ENCODE measurements around the gene PLEKHO1.

PLEKHO1 gene

DNA sequence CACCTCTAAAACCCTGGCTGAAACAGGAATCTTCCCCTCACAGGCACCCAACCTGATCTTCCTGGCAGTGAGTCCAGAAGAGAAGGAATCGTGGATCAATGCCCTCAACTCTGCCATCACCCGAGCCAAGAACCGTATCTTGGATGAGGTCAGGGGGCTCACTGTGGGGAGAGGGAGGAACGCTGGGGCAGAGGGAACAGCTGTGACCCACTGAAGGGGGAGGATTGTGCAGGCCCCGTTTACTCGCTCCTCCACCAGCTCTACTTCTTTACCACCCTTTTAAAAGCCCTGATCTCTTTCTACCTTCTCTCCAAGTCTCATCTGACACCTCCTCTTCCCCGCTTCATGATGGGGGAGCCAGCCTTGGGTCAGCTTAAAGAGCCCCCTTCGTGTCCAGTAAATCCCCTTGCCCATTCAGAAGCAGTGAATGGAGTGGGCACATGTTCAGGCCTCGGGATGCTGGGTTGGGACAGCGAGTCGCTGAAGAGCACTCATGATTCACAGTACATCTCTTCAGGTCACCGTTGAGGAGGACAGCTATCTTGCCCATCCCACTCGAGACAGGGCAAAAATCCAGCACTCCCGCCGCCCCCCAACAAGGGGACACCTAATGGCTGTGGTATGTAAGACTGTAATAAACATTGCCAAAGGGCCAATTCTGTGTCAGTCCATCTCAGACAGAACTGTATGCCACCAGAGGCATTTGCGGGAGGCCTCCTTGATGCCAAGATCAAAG is 7.3 kb downstream of the PLEKHO1 start:
- no peaks in the 10 kb centered on the region for H3K27me3 ChIP-seq (ENCODE audit: control insufficient read depth, insufficient read depth, low read length)
- H3K27ac ChIP-seq: no peak overlapping the region
- no peak overlapping the region for H3K4me3 ChIP-seq (ENCODE audit: low read depth, low read length)
- no peaks in the 10 kb centered on the region for H3K79me2 ChIP-seq
- no peak overlapping the region for H2AFZ ChIP-seq
- H3K4me2 ChIP-seq (ENCODE audit: low read length): no peak overlapping the region
- no peak overlapping the region for H3K9ac ChIP-seq
- H3K4me1 ChIP-seq: no peaks in the 10 kb centered on the region
- TF ChIP-seq, protein P1, sequence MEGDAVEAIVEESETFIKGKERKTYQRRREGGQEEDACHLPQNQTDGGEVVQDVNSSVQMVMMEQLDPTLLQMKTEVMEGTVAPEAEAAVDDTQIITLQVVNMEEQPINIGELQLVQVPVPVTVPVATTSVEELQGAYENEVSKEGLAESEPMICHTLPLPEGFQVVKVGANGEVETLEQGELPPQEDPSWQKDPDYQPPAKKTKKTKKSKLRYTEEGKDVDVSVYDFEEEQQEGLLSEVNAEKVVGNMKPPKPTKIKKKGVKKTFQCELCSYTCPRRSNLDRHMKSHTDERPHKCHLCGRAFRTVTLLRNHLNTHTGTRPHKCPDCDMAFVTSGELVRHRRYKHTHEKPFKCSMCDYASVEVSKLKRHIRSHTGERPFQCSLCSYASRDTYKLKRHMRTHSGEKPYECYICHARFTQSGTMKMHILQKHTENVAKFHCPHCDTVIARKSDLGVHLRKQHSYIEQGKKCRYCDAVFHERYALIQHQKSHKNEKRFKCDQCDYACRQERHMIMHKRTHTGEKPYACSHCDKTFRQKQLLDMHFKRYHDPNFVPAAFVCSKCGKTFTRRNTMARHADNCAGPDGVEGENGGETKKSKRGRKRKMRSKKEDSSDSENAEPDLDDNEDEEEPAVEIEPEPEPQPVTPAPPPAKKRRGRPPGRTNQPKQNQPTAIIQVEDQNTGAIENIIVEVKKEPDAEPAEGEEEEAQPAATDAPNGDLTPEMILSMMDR (IDR thresholded peaks at IDR 0.05): no peak
- H3K9me3 ChIP-seq (ENCODE audit: control insufficient read depth, low read length): no peaks in the 10 kb centered on the region
- H3K36me3 ChIP-seq (ENCODE audit: control insufficient read depth, insufficient read depth, low read length): no peaks in the 10 kb centered on the region

DNA sequence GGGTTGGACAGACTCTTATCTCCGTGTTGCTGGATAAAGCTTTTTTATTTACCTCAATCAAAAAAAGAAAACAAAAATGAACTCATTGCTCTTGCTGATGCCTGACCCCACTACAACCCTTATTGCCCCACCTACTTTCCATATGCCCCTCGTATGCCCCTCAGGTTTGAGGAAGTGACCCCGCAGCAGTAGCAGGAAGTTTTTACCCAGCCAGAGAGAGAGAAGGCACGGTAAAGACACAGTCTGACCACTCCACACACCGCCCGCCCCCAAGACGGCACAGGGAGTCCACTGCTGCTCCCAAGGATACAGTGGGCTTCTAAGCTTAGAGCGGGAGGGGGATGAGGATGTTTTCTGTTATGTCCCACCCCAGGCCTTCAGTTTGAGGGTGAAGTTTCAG is 9.8 kb downstream of the PLEKHO1 start:
- TF ChIP-seq, protein P1 (IDR thresholded peaks at IDR 0.05): no peak
- no peaks in the 10 kb centered on the region for H3K9me3 ChIP-seq (ENCODE audit: control insufficient read depth, low read length)
- no peak overlapping the region for H3K4me2 ChIP-seq (ENCODE audit: low read length)
- H3K27ac ChIP-seq: peak overlapping the region; percentile 24
- H3K4me3 ChIP-seq (ENCODE audit: low read depth, low read length): no peak overlapping the region
- no peaks in the 10 kb centered on the region for H3K36me3 ChIP-seq (ENCODE audit: control insufficient read depth, insufficient read depth, low read length)
- no peak overlapping the region for H3K9ac ChIP-seq
- H3K27me3 ChIP-seq (ENCODE audit: control insufficient read depth, insufficient read depth, low read length): no peaks in the 10 kb centered on the region
- H2AFZ ChIP-seq: no peak overlapping the region
- H3K4me1 ChIP-seq: no peaks in the 10 kb centered on the region
- no peaks in the 10 kb centered on the region for H3K79me2 ChIP-seq

DNA sequence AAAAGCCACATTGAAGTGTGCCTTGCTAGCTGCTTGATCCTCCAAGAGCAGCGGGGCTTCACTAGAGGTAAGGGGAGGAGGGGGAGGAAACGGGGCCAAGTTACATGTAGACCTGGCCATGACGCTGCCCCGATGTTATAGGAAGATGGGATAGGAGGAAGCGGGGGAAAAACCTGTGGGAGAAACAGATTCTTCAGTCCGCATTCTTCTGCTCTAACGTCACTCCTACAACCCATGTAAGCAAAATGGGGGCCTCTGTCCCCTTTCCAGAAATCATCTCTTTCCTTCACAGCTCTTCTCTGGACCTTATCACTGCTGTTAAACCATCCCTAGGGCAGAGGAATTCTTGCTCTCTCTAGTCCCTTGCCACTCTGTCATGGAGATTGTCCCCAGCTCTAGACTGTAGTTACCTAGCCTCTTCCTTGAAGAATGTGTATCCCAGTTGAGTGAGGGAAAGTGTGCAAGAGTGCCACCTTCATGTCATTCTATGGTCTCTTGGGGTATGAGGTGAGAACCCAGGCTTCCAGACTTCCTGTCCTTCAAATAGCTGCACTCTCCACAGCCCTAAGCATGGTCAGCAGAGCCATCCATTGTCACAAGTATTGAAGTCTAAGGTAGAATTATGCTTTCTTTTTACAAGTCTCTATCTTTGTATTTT is 11.4 kb downstream of the PLEKHO1 start:
- no peaks in the 10 kb centered on the region for H3K36me3 ChIP-seq (ENCODE audit: control insufficient read depth, insufficient read depth, low read length)
- TF ChIP-seq, protein P1 (IDR thresholded peaks at IDR 0.05): no peak
- H3K79me2 ChIP-seq: no peaks in the 10 kb centered on the region
- H3K27me3 ChIP-seq (ENCODE audit: control insufficient read depth, insufficient read depth, low read length): no peaks in the 10 kb centered on the region
- no peaks in the 10 kb centered on the region for H3K9me3 ChIP-seq (ENCODE audit: control insufficient read depth, low read length)
- no peaks in the 10 kb centered on the region for H3K4me1 ChIP-seq
- no peak overlapping the region for H3K27ac ChIP-seq
- H2AFZ ChIP-seq: no peak overlapping the region
- H3K4me2 ChIP-seq (ENCODE audit: low read length): no peak overlapping the region
- H3K9ac ChIP-seq: no peak overlapping the region
- H3K4me3 ChIP-seq (ENCODE audit: low read depth, low read length): no peak overlapping the region

DNA sequence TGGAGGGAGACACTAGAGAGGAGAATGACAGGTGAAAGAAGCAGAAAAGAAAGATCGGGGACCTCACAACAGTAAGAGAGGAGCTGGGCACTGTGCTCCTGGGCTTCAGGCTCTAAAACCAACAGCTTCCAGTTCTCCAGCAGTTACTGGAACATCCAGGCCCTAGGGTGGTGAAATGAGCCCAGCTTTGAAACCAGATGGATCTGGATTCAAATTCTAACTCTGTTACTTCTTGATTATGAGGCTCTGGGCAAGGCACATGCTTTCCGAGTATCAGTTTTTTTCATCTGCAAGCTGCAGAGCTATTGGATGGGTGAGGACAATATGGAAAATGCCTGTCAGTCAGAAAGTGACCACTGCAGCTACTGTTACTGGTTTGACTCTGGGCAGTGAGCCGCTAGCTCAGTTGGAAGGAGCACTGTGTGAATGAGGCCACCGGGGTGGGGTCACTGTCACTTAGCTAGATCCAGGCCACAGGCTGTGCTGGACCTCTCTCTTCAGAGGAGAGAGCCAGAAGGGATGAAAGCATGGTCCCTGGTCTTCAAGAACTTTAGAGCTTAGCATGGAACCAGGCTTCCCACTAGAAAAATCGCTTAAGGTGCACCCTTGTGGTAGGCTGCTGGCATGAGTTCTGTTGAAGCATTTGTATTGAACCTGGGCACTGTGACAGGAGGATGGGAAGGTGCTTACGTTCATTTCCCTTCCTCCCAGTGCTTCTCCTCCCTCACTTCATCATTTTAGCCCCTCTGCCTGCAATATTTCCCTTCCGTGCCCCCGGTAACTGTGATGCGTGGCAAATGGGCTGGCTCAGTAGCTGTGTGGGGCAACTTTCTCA is 12.2 kb downstream of the PLEKHO1 start:
- Histone ChIP-seq H3K27ac (peak overlapping the region; percentile 79), H3K4me3 (ENCODE audit: low read depth, low read length) (no peak overlapping the region), H3K79me2 (no peaks in the 10 kb centered on the region), H3K36me3 (ENCODE audit: control insufficient read depth, insufficient read depth, low read length) (no peaks in the 10 kb centered on the region), H3K4me2 (ENCODE audit: low read length) (no peak overlapping the region), H3K27me3 (ENCODE audit: control insufficient read depth, insufficient read depth, low read length) (no peaks in the 10 kb centered on the region), H3K9ac (no peak overlapping the region), H2AFZ (peak overlapping the region; percentile 72), H3K9me3 (ENCODE audit: control insufficient read depth, low read length) (no peaks in the 10 kb centered on the region), H3K4me1 (no peaks in the 10 kb centered on the region)
- TF ChIP-seq, protein P1 (IDR thresholded peaks at IDR 0.05): no peak

All from parathyroid adenoma (tissue), 2 donors.